ENCODE results near the gene PTMS.

DNA sequence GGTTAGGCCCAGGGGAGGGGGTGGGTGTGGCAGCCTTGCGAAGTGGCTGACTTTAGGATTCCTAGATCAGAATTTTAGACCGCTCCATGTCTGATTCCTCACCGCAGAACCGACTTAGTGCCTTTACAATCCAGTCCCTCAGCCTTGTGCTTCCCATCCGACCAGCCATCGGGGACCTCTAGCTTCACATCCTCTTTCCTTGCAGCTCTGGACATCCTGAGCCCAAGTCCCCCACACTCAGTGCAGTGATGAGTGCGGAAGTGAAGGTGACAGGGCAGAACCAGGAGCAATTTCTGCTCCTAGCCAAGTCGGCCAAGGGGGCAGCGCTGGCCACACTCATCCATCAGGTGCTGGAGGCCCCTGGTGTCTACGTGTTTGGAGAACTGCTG is 41.8 kb upstream of the PTMS start:
- TF ChIP-seq TEAD2 (CRISPR knock-in tag; IDR thresholded peaks at IDR 0.05) (no peak), ZC3H13 (CRISPR knock-in tag; IDR thresholded peaks at IDR 0.05) (no peak), CTCF (CRISPR knock-in tag; IDR thresholded peaks at IDR 0.05) (0 out of 2 replicates have a peak, but pooled peaks have one; percentile 3), FOXA3 (CRISPR knock-in tag; IDR thresholded peaks at IDR 0.05) (no peak), RFX5 (IDR thresholded peaks at IDR 0.05; ENCODE audit: low read depth, low read length) (no peak)

All from HepG2 (cell line).